Measurements from ENCODE around the gene MLLT1.

The MLLT1 gene

GRCh38 chr19:6274756-6275155, 5.0 kb downstream of the MLLT1 start:
- H3K9ac ChIP-seq, result no peak overlapping the region
- TF ChIP-seq, protein P1, sequence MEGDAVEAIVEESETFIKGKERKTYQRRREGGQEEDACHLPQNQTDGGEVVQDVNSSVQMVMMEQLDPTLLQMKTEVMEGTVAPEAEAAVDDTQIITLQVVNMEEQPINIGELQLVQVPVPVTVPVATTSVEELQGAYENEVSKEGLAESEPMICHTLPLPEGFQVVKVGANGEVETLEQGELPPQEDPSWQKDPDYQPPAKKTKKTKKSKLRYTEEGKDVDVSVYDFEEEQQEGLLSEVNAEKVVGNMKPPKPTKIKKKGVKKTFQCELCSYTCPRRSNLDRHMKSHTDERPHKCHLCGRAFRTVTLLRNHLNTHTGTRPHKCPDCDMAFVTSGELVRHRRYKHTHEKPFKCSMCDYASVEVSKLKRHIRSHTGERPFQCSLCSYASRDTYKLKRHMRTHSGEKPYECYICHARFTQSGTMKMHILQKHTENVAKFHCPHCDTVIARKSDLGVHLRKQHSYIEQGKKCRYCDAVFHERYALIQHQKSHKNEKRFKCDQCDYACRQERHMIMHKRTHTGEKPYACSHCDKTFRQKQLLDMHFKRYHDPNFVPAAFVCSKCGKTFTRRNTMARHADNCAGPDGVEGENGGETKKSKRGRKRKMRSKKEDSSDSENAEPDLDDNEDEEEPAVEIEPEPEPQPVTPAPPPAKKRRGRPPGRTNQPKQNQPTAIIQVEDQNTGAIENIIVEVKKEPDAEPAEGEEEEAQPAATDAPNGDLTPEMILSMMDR (conservative IDR thresholded peaks at IDR 0.05; ENCODE audit: low read depth, low read length), result no peak
- H3K36me3 ChIP-seq (ENCODE audit: insufficient read depth), result no peaks in the 10 kb centered on the region
- no peak overlapping the region for H3K4me2 ChIP-seq
- peaks cover 90% of the 10 kb centered on the region for H3K79me2 ChIP-seq (ENCODE audit: insufficient read depth, low read depth)
- no peak overlapping the region for H3K27ac ChIP-seq
- H3K4me1 ChIP-seq (ENCODE audit: low read depth, poor library complexity, severe bottlenecking), result peaks cover 9% of the 10 kb centered on the region
- H3K27me3 ChIP-seq (ENCODE audit: insufficient read depth, low read depth), result no peaks in the 10 kb centered on the region
- no peak overlapping the region for H2AFZ ChIP-seq (ENCODE audit: low read depth)
- H4K20me1 ChIP-seq (ENCODE audit: insufficient read depth), result no peaks in the 10 kb centered on the region
- H3K4me3 ChIP-seq (IDR thresholded peaks at IDR 0.05; ENCODE audit: insufficient read depth, low read depth, low read length), result no peak overlapping the region

DNA sequence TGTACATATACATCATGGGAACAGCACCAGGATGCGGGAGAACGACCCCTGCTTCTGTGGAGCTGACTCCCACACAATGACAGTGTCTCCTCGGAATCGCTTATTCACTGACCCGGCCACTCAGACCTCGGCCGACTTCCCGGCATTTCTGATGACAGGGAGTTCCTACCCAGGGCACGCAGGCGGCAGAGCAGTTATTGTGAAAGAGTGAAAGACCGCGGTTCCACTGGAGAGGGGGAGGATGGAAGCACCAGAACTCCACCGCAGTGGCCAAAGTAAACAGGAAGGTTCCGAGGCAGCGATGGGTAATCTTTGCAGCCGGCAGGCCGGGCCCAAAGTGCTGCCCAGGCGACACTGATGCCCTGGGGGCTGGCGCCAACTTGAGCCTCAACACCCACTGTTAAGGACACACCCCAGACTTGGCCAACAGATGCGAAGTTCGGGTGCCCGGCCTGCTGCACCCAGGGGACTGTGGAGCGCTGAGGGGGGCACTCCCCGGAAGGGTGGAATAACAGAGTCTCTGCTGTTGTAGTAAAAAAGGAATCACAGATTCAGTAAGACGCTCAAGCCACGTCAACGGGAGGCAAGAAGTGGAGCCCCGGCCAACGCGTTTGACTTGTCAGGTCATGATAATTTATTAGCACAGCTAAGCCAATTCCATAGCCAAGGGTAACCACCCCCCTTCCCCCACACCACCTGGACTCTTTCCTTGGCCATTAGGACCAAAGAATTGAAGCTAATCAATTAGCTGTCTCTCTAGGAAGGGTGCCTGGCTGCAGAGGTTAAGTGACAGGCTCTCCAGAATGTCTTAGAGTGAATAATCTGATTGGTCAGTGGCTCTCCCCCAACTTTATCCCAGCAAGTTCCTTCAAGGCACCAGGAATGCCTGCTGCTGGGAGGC, 5.8 kb downstream of the MLLT1 start:
- no peak overlapping the region for H2AFZ ChIP-seq (ENCODE audit: low read depth)
- H3K4me1 ChIP-seq (ENCODE audit: low read depth, poor library complexity, severe bottlenecking), result peaks cover 9% of the 10 kb centered on the region
- H4K20me1 ChIP-seq (ENCODE audit: insufficient read depth), result no peaks in the 10 kb centered on the region

GRCh38 chr19:6272913-6273600, 6.7 kb downstream of the MLLT1 start:
- H3K27ac ChIP-seq, result no peak overlapping the region
- H3K4me1 ChIP-seq (ENCODE audit: low read depth, poor library complexity, severe bottlenecking), result peaks cover 4% of the 10 kb centered on the region
- no peak overlapping the region for H3K4me3 ChIP-seq (IDR thresholded peaks at IDR 0.05; ENCODE audit: insufficient read depth, low read depth, low read length)
- no peak overlapping the region for H2AFZ ChIP-seq (ENCODE audit: low read depth)
- no peaks in the 10 kb centered on the region for H4K20me1 ChIP-seq (ENCODE audit: insufficient read depth)
- no peak overlapping the region for H3K9ac ChIP-seq
- no peaks in the 10 kb centered on the region for H3K36me3 ChIP-seq (ENCODE audit: insufficient read depth)
- no peak overlapping the region for H3K4me2 ChIP-seq
- H3K79me2 ChIP-seq (ENCODE audit: insufficient read depth, low read depth), result peaks cover 84% of the 10 kb centered on the region
- H3K27me3 ChIP-seq (ENCODE audit: insufficient read depth, low read depth), result no peaks in the 10 kb centered on the region
- TF ChIP-seq, protein P1 (conservative IDR thresholded peaks at IDR 0.05; ENCODE audit: low read depth, low read length), result no peak

More for the DNA sequence above, 5.8 kb downstream of the MLLT1 start:
- H3K27ac ChIP-seq, result no peak overlapping the region
- H3K4me3 ChIP-seq (IDR thresholded peaks at IDR 0.05; ENCODE audit: insufficient read depth, low read depth, low read length), result no peak overlapping the region
- H3K36me3 ChIP-seq (ENCODE audit: insufficient read depth), result no peaks in the 10 kb centered on the region
- peaks cover 86% of the 10 kb centered on the region for H3K79me2 ChIP-seq (ENCODE audit: insufficient read depth, low read depth)
- no peaks in the 10 kb centered on the region for H3K27me3 ChIP-seq (ENCODE audit: insufficient read depth, low read depth)
- H3K9ac ChIP-seq, result no peak overlapping the region
- H3K4me2 ChIP-seq, result no peak overlapping the region
- TF ChIP-seq, protein P1 (conservative IDR thresholded peaks at IDR 0.05; ENCODE audit: low read depth, low read length), result no peak

DNA sequence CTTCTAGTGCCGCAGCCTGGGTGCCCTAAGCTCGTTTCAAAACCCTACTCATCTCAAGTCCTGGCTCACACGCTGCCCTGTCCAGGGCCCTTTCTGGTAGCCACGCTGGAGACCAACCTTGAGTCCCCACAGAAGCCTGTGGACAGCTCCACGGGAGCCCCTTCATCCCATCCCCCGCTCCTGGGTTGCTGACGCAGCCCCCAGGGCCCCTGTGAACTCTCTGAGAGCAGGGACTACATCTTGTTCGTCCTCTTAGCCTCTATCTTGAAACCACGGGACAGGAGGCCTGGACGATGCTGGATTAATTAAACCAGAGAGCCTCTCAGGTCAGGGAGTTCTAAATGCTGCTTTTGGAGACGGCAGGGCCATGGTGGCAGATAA, 7.4 kb downstream of the MLLT1 start:
- peaks cover 84% of the 10 kb centered on the region for H3K79me2 ChIP-seq (ENCODE audit: insufficient read depth, low read depth)
- no peaks in the 10 kb centered on the region for H3K36me3 ChIP-seq (ENCODE audit: insufficient read depth)
- no peaks in the 10 kb centered on the region for H3K27me3 ChIP-seq (ENCODE audit: insufficient read depth, low read depth)
- H4K20me1 ChIP-seq (ENCODE audit: insufficient read depth), result no peaks in the 10 kb centered on the region
- no peak overlapping the region for H3K27ac ChIP-seq
- H3K4me1 ChIP-seq (ENCODE audit: low read depth, poor library complexity, severe bottlenecking), result no peaks in the 10 kb centered on the region
- H3K9ac ChIP-seq, result no peak overlapping the region
- H3K4me2 ChIP-seq, result no peak overlapping the region
- H2AFZ ChIP-seq (ENCODE audit: low read depth), result no peak overlapping the region
- no peak overlapping the region for H3K4me3 ChIP-seq (IDR thresholded peaks at IDR 0.05; ENCODE audit: insufficient read depth, low read depth, low read length)
- TF ChIP-seq, protein P1 (conservative IDR thresholded peaks at IDR 0.05; ENCODE audit: low read depth, low read length), result no peak
